ENCODE measurements around the gene RNLS. TPM values are rescaled to one million over a fixed set of nuclear protein-coding genes. Genes with fewer than 3 reads are reported as not detected.

RNLS gene
- total RNA-seq, 1 experiment from 2014 or later = not detected

- H3K79me2 ChIP-seq (ENCODE audit: insufficient read depth, low read length) = no peaks in the 10 kb centered on the region
- no peaks in the 10 kb centered on the region for H4K20me1 ChIP-seq (ENCODE audit: insufficient read depth)
- no peak overlapping the region for H3K27ac ChIP-seq (ENCODE audit: low read depth, low read length)
- no TSS peak for BruUV-seq (replicated peaks)
- H3K4me2 ChIP-seq (ENCODE audit: low read length) = no peak overlapping the region
- no peaks in the 10 kb centered on the region for H3K9me3 ChIP-seq (ENCODE audit: control insufficient read depth in 1 of 2, insufficient read depth in 1 of 2, low read depth in 1 of 2, low read length in 2 of 2)
- no peak overlapping the region for H3K4me3 ChIP-seq (replicated peaks in 1 of 2; ENCODE audit: low read depth in 1 of 2, low read length in 2 of 2)
- no peak overlapping the region for H3K9ac ChIP-seq (ENCODE audit: low read length)
- ATAC-seq = no peak
- intact Hi-C loops (cut with micrococcal nuclease) = no loop called here
- no peaks in the 10 kb centered on the region for H3K36me3 ChIP-seq (ENCODE audit: control insufficient read depth in 1 of 2, insufficient read depth in 2 of 2, low read length in 2 of 2)
- no peaks in the 10 kb centered on the region for H3K27me3 ChIP-seq (ENCODE audit: insufficient read depth, low read length)
- CTCF ChIA-PET = no interaction called here
- no peak overlapping the region for H2AFZ ChIP-seq (ENCODE audit: low read depth, low read length, poor library complexity, severe bottlenecking)
- H3K4me1 ChIP-seq (ENCODE audit: control insufficient read depth in 1 of 2, insufficient read depth in 2 of 2, low read length in 2 of 2) = no peaks in the 10 kb centered on the region
- POLR2A ChIA-PET = no interaction called here
- no peak for TF ChIP-seq ZNF274 (IDR thresholded peaks at IDR 0.05; ENCODE audit: low read depth, low read length)
- TF ChIP-seq ZBTB33 (IDR thresholded peaks at IDR 0.05; ENCODE audit: extremely low read depth, insufficient replicate concordance, low read length) = no peak
- no peak for TF ChIP-seq REST (IDR thresholded peaks at IDR 0.05; ENCODE audit: low read depth)
- RAD21 ChIA-PET (ENCODE audit: low non-redundant PET in 1 of 2, low total read pairs in 2 of 2, uncharacterized antibody in 2 of 2, unreplicated experiment in 2 of 2) = no interaction called here
- no peak for DNase-seq (ENCODE audit: low read depth, low spot score)
- H3K9me2 ChIP-seq (ENCODE audit: insufficient read depth) = no peaks in the 10 kb centered on the region
Measured at GRCh38 chr10:88347597-88348304, 235.4 kb downstream of the RNLS start.

All from HCT116 (cell line).